Suprapubic skin (tissue), 4 donors: ENCODE results near the gene NEK2. TPM values are rescaled to one million over a fixed set of nuclear protein-coding genes. Genes with fewer than 3 reads are reported as not detected.
A peak's percentile ranks its signal among the peaks of the same experiment; 100 is the strongest.
"Not testable (repeated sequence)": the region's sequence is repeated elsewhere in the genome, so short reads cannot be mapped to it uniquely, and the experiment has no call there.

Experiments used
- DNase-seq, 2 donors: peaks; one replicate each; pipeline ENCODE4 v3.0.0-alpha.2; 2019; ENCODE audit warnings: low spot score in 2 of 2
- H3K27ac ChIP-seq: fragments of 200-600 bp; sonication (generic); one replicate; pipeline ENCODE4 v1.5.1; 2019
- H3K27me3 ChIP-seq: fragments of 200-600 bp; sonication (generic); one replicate; pipeline ENCODE4 v1.5.1; 2019
- H3K36me3 ChIP-seq: fragments of 200-600 bp; sonication (generic); one replicate; pipeline ENCODE4 v1.5.1; 2019
- H3K4me1 ChIP-seq: fragments of 200-600 bp; sonication (generic); one replicate; pipeline ENCODE4 v1.5.1; 2019
- H3K4me3 ChIP-seq: fragments of 200-600 bp; sonication (generic); one replicate; pipeline ENCODE4 v1.5.1; 2019; ENCODE audit warnings: mild to moderate bottlenecking
- H3K9me3 ChIP-seq: fragments of 200-600 bp; sonication (generic); one replicate; pipeline ENCODE4 v1.5.1; 2019
- EP300 ChIP-seq: sonication (generic); formaldehyde crosslinking; IDR thresholded peaks from one replicate; pipeline ENCODE4 v1.6.1; 2017; ENCODE audit warnings: antibody characterized with exemption
- POLR2A ChIP-seq, 2 donors: fragments of 450-650 bp; IDR thresholded peaks; one replicate each; pipeline ENCODE4 v1.6.1; 2017; ENCODE audit warnings: antibody characterized with exemption in 2 of 2, mild to moderate bottlenecking in 2 of 2, moderate library complexity in 2 of 2
- POLR2AphosphoS5 ChIP-seq, 3 donors: sonication (generic); formaldehyde crosslinking; IDR thresholded peaks; one replicate each; pipeline ENCODE4 v1.6.1; 2017; ENCODE audit warnings: antibody characterized with exemption in 3 of 3
- WGBS: methylation state at CpG from one replicate; pipeline ENCODE4 v1.1.5; 2018; 5-methylcytosine and 5-hydroxymethylcytosine counted together
- total RNA-seq, 4 donors: library from RNA; depleted of rRNA; stranded (reverse); fragments of >200 nt; gene quantifications; one replicate each; pipeline ENCODE4 v1.1.0, GENCODE V29; 2016
- TF ChIP-seq, protein P1 (sequence below), 2 donors: fragments of 200-600 bp in 1 of 2; fragments of 450-650 bp in 1 of 2; sonication (generic) in 1 of 2; IDR thresholded peaks; one replicate each; pipeline ENCODE4 v1.5.1; 2016 to 2019; ENCODE audit warnings: antibody characterized with exemption in 2 of 2, mild to moderate bottlenecking in 1 of 2, moderate library complexity in 1 of 2

Gene NEK2
- total RNA-seq, 4 donors from 2014 or later = 3.2 to 11.8 (median 3.6) TPM; not detected in 1

DNA sequence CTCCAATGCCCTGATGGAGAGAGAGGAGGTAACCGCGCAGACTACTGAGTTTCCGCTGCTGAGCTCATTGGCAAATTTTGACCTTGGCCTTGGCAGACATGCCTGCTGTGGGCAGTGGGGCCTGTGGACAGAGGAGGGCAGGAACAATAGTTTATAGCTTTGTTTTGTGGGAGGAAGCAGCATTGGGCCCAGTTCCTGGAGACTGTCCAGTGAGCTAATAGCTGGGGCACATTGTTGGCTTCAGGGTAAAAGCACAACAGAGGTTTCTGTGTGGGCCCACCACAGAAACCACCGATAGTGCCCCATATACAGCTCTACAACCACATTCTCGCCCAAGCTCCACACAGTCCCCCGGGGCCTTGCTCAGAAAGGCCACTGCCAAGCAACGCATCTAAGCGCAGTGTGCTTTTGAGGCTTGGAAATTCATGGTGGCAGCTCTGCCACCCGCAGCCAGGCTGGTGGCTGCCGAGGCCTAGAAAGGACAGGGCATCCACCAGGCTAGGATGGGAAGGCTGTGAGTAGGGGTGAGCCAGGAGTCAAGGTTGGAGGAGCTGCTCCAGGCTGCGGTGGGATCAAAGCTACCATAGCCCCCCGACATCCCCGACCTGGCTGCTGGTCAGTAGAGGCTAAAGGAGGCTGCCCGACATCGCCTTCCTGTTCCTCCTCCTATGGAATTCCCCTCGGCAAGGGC is 43.2 kb downstream of the NEK2 start:
- no peak overlapping the region for H3K4me3 ChIP-seq
- peaks cover 36% of the 10 kb centered on the region for H3K4me1 ChIP-seq
- TF ChIP-seq EP300 (no peak), POLR2A (IDR thresholded peaks at IDR 0.05) (no peak)
- TF ChIP-seq, protein P1, sequence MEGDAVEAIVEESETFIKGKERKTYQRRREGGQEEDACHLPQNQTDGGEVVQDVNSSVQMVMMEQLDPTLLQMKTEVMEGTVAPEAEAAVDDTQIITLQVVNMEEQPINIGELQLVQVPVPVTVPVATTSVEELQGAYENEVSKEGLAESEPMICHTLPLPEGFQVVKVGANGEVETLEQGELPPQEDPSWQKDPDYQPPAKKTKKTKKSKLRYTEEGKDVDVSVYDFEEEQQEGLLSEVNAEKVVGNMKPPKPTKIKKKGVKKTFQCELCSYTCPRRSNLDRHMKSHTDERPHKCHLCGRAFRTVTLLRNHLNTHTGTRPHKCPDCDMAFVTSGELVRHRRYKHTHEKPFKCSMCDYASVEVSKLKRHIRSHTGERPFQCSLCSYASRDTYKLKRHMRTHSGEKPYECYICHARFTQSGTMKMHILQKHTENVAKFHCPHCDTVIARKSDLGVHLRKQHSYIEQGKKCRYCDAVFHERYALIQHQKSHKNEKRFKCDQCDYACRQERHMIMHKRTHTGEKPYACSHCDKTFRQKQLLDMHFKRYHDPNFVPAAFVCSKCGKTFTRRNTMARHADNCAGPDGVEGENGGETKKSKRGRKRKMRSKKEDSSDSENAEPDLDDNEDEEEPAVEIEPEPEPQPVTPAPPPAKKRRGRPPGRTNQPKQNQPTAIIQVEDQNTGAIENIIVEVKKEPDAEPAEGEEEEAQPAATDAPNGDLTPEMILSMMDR (IDR thresholded peaks at IDR 0.05) = no peak
- no peaks in the 10 kb centered on the region for H3K9me3 ChIP-seq
- 49% methylated on average over 16 of the region's 16 CpGs for WGBS
- no peak for DNase-seq
- peak overlapping the region; percentile 47 for H3K27ac ChIP-seq
- H3K36me3 ChIP-seq = no peaks in the 10 kb centered on the region
- no peaks in the 10 kb centered on the region for H3K27me3 ChIP-seq

DNA sequence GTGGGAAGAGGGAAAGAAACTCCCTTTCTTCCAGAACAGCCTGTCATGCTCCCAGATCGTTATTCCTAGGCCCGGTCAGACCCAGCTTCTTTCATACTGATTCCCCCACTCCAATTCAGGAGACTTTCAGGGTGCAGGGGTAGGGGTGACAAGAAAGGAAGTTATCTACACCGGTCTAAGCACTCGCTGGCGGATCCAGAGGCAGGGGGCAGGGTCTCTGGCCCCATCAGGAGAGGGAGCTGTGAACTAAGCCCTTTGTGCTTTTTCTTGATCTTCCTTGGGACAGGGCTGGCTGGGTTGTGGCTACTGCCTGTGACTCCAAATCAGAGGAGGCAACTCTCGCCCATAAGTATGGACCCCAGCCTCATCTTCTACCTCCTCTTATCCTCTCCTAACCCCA is 44.3 kb downstream of the NEK2 start:
- WGBS = 55% methylated on average over 6 of the region's 6 CpGs
- no peak overlapping the region for H3K27ac ChIP-seq
- no peaks in the 10 kb centered on the region for H3K27me3 ChIP-seq
- TF ChIP-seq POLR2A (IDR thresholded peaks at IDR 0.05) = no peak
- no peak for DNase-seq
- H3K4me1 ChIP-seq = peaks cover 36% of the 10 kb centered on the region
- H3K4me3 ChIP-seq = no peak overlapping the region
- no peaks in the 10 kb centered on the region for H3K9me3 ChIP-seq
- H3K36me3 ChIP-seq = no peaks in the 10 kb centered on the region

DNA sequence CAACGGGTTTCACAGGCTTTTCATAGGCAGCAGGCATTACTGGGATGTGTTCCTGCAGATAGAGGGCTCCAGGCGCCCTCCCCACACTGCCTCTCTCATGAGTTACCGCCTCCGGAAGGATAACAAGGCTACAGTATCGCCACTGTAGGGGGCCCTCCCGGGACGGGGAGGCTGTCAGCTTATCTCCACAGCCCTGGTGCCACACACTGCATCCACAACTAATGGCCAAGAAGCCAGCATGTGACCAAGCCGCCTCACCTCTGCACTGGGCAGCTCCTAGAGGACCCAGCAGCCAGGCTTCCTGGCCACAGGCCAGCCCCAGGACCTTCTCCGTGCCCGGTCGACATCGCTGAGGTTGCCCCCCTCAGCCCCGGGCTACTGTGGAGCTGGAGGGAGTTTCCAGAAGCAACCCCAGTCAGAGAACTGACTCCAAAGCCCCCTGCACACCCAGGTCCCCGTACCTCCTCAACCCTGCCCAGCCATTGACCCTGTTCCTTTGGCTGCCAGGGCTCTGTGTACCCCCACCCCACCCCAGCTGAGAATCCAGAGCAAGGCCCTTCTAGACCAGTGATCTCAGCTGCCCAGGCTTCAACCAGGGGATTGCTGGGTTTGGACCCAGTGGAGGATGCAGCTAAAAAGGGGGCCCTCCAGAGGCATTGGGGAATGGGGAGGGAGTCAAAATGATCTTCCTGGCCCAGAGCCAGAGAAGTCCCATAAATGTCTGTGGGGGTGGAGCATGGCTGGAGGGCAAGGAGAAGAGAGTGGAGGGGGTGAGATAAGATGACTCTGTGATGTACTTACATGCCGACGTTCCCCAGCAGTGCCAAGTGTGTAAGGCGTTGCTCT is 45.0 kb downstream of the NEK2 start:
- 31% methylated on average over 11 of the region's 17 CpGs for WGBS

DNA sequence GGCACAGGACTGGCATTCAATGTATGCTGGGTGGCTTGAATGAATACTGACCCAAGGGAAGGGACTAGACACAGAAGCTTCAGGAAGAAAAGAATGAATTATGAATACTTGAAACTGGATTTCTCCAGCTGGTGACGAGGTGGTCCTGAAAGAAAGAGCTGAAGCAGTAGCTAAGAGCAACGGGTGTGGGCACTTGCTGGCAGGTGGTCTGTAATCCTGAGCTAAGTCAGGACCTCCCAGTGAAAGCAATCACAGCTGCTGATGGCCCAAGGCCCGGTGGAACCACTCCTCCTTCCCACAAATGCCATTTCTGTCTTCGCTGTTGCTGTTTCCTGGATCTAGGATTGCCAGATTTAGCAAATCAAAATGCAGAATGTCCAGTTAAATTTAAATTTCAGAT is 47.0 kb downstream of the NEK2 start:
- H3K4me1 ChIP-seq = peaks cover 33% of the 10 kb centered on the region
- no peaks in the 10 kb centered on the region for H3K27me3 ChIP-seq
- H3K9me3 ChIP-seq = no peaks in the 10 kb centered on the region
- no peak overlapping the region for H3K27ac ChIP-seq
- 66% methylated on average over 4 of the region's 4 CpGs for WGBS
- TF ChIP-seq POLR2AphosphoS5 (IDR thresholded peaks at IDR 0.05) = no peak
- no peak for TF ChIP-seq POLR2A (IDR thresholded peaks at IDR 0.05)
- TF ChIP-seq, protein P1 (IDR thresholded peaks at IDR 0.05) = no peak
- no peak for TF ChIP-seq EP300
- H3K4me3 ChIP-seq = no peak overlapping the region
- no peaks in the 10 kb centered on the region for H3K36me3 ChIP-seq
- DNase-seq = no peak

More for the DNA sequence above, 45.0 kb downstream of the NEK2 start:
- H3K9me3 ChIP-seq = no peaks in the 10 kb centered on the region
- TF ChIP-seq POLR2A (IDR thresholded peaks at IDR 0.05) (no peak), POLR2AphosphoS5 (IDR thresholded peaks at IDR 0.05) (no peak), EP300 (no peak)
- TF ChIP-seq, protein P1 (IDR thresholded peaks at IDR 0.05) = no peak
- H3K4me1 ChIP-seq = peaks cover 36% of the 10 kb centered on the region
- no peaks in the 10 kb centered on the region for H3K27me3 ChIP-seq
- no peaks in the 10 kb centered on the region for H3K36me3 ChIP-seq
- H3K4me3 ChIP-seq = no peak overlapping the region
- no peak overlapping the region for H3K27ac ChIP-seq
- no peak for DNase-seq

DNA sequence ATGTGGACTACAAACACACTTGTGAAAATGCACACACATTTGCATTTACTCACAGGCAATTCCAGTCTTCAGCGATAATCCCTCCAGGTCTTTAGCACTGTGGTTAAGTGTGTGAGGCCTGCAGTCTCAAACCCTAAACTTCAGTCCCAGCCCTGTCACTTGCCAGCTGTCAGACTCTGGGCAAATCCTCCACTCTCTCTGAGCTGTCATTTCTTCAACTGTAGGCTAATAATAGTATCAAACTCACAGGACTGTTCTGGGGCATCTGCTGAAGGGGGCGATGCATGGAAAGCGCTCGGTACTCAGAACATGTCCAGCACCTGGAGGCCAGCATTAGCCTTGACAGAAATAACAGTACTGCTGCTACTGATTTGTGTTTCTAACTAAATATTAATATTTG is 48.2 kb downstream of the NEK2 start:
- Histone ChIP-seq H3K4me1 (peaks cover 22% of the 10 kb centered on the region), H3K27me3 (no peaks in the 10 kb centered on the region), H3K4me3 (no peak overlapping the region), H3K36me3 (no peaks in the 10 kb centered on the region), H3K9me3 (no peaks in the 10 kb centered on the region), H3K27ac (no peak overlapping the region)
- TF ChIP-seq, protein P1 (IDR thresholded peaks at IDR 0.05) = no peak
- no peak for TF ChIP-seq POLR2A (IDR thresholded peaks at IDR 0.05)
- no peak for TF ChIP-seq EP300
- DNase-seq = no peak
- 91% methylated on average over 4 of the region's 4 CpGs for WGBS

DNA sequence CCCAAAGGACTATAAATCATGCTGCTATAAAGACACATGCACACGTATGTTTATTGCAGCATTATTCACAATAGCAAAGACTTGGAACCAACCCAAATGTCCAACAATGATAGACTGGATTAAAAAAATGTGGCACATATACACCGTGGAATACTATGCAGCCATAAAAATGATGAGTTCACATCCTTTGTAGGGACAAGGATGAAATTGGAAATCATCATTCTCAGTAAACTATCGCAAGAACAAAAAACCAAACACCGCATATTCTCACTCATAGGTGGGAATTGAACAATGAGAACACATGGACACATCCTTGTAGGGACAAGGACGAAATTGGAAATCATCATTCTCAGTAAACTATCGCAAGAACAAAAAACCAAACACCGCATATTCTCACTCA is 49.6 kb downstream of the NEK2 start:
- 94% methylated on average over 7 of the region's 7 CpGs for WGBS
- H3K27me3 ChIP-seq, H3K4me3 ChIP-seq, H3K36me3 ChIP-seq, DNase-seq, H3K9me3 ChIP-seq, H3K4me1 ChIP-seq, H3K27ac ChIP-seq: not testable (repeated sequence)
